Activated T-helper 17 cell treated with anti-CD3 and anti-CD28 coated beads, Interleukin-2, amount 50 U/mL, for 72 hours (primary cell): ENCODE results near the gene RETSAT. TPM values are rescaled to one million over a fixed set of nuclear protein-coding genes. Genes with fewer than 3 reads are reported as not detected.
A peak's percentile ranks its signal among the peaks of the same experiment; 100 is the strongest.
"Not testable (repeated sequence)": the region's sequence is repeated elsewhere in the genome, so short reads cannot be mapped to it uniquely, and the experiment has no call there.

Source experiments
- ATAC-seq: fragments of 150-1000 bp; cut with Tn5 transposase; replicated peaks from 2 replicates; pipeline ENCODE4 v1.10.0; 2021; ENCODE audit warnings: mild to moderate bottlenecking, moderate library complexity
- H3K27ac Mint-ChIP-seq: one replicate; pipeline ENCODE4 v1.8.0; 2022; ENCODE audit warnings: mixed read lengths
- H3K27me3 Mint-ChIP-seq: one replicate; pipeline ENCODE4 v1.8.0; 2022; ENCODE audit warnings: mixed read lengths
- H3K36me3 Mint-ChIP-seq: one replicate; pipeline ENCODE4 v1.8.0; 2022; ENCODE audit warnings: low read depth, mild to moderate bottlenecking, mixed read lengths
- H3K4me1 Mint-ChIP-seq: one replicate; pipeline ENCODE4 v1.8.0; 2022; ENCODE audit warnings: mixed read lengths
- H3K4me3 Mint-ChIP-seq: one replicate; pipeline ENCODE4 v1.8.0; 2022; ENCODE audit warnings: mild to moderate bottlenecking, mixed read lengths
- H3K9me3 Mint-ChIP-seq: one replicate; pipeline ENCODE4 v1.8.0; 2022; ENCODE audit warnings: mixed read lengths
- total RNA-seq, 2 donors: library from RNA; stranded (reverse); gene quantifications; one replicate each; pipeline ENCODE4 v1.2.3, GENCODE V29; 2022

The RETSAT gene
- total RNA-seq, 2 donors from 2014 or later: 28.4 to 34.5 TPM

- Mint-ChIP-seq H3K4me3 (no peak overlapping the region), H3K36me3 (peaks cover 41% of the 10 kb centered on the region), H3K27me3 (no peaks in the 10 kb centered on the region), H3K4me1 (peaks cover 6% of the 10 kb centered on the region), H3K9me3 (no peaks in the 10 kb centered on the region), H3K27ac (no peak overlapping the region)
- peak; percentile 85 for ATAC-seq
Measured at GRCh38 chr2:85390941-85391669, 36.8 kb upstream of the RETSAT start.

GRCh38 chr2:85388878-85389538 is 34.7 kb upstream of the RETSAT start:
- ATAC-seq: no peak
- Mint-ChIP-seq H3K4me1 (peaks cover 3% of the 10 kb centered on the region), H3K4me3 (no peak overlapping the region), H3K27me3 (no peaks in the 10 kb centered on the region), H3K36me3 (peaks cover 55% of the 10 kb centered on the region), H3K27ac (peak overlapping the region; percentile 43), H3K9me3 (no peaks in the 10 kb centered on the region)

- H3K36me3 Mint-ChIP-seq: peaks cover 56% of the 10 kb centered on the region
- no peak overlapping the region for H3K4me3 Mint-ChIP-seq
- H3K9me3 Mint-ChIP-seq: no peaks in the 10 kb centered on the region
- ATAC-seq: no peak
- no peaks in the 10 kb centered on the region for H3K27me3 Mint-ChIP-seq
- H3K4me1 Mint-ChIP-seq: no peaks in the 10 kb centered on the region
- H3K27ac Mint-ChIP-seq: no peak overlapping the region
Measured at GRCh38 chr2:85387754-85388153, 33.4 kb upstream of the RETSAT start.

- peak overlapping the region; percentile 50 for H3K27ac Mint-ChIP-seq
- no peaks in the 10 kb centered on the region for H3K27me3 Mint-ChIP-seq
- no peak overlapping the region for H3K4me3 Mint-ChIP-seq
- H3K36me3 Mint-ChIP-seq: peaks cover 63% of the 10 kb centered on the region
- ATAC-seq: no peak
- H3K9me3 Mint-ChIP-seq: no peaks in the 10 kb centered on the region
- no peaks in the 10 kb centered on the region for H3K4me1 Mint-ChIP-seq
Measured at GRCh38 chr2:85385746-85386145, 31.4 kb upstream of the RETSAT start.

- Mint-ChIP-seq H3K9me3 (no peaks in the 10 kb centered on the region), H3K36me3 (peaks cover 63% of the 10 kb centered on the region), H3K27ac (peak overlapping the region; percentile 50), H3K27me3 (no peaks in the 10 kb centered on the region), H3K4me1 (no peaks in the 10 kb centered on the region), H3K4me3 (no peak overlapping the region)
- peak; percentile 50 for ATAC-seq
Measured at GRCh38 chr2:85383850-85384249, 29.5 kb upstream of the RETSAT start.

- not testable (repeated sequence) for H3K27me3 Mint-ChIP-seq, H3K4me1 Mint-ChIP-seq, H3K4me3 Mint-ChIP-seq, ATAC-seq, H3K9me3 Mint-ChIP-seq
- H3K36me3 Mint-ChIP-seq: peaks cover 63% of the 10 kb centered on the region
- H3K27ac Mint-ChIP-seq: peak overlapping the region; percentile 50
Measured at GRCh38 chr2:85383151-85383550, 28.8 kb upstream of the RETSAT start.

GRCh38 chr2:85380048-85380447 is 25.7 kb upstream of the RETSAT start:
- ATAC-seq: no peak
- Mint-ChIP-seq H3K27ac (no peak overlapping the region), H3K4me1 (peaks cover 5% of the 10 kb centered on the region), H3K36me3 (peaks cover 70% of the 10 kb centered on the region), H3K27me3 (no peaks in the 10 kb centered on the region), H3K4me3 (no peak overlapping the region), H3K9me3 (no peaks in the 10 kb centered on the region)

- H3K27ac Mint-ChIP-seq: no peak overlapping the region
- H3K4me1 Mint-ChIP-seq: peaks cover 6% of the 10 kb centered on the region
- H3K4me3 Mint-ChIP-seq: no peak overlapping the region
- peaks cover 75% of the 10 kb centered on the region for H3K36me3 Mint-ChIP-seq
- H3K27me3 Mint-ChIP-seq: no peaks in the 10 kb centered on the region
- no peaks in the 10 kb centered on the region for H3K9me3 Mint-ChIP-seq
- no peak for ATAC-seq
Measured at GRCh38 chr2:85378257-85378656, 23.9 kb upstream of the RETSAT start.

GRCh38 chr2:85377083-85377482 is 22.8 kb upstream of the RETSAT start:
- H3K4me1 Mint-ChIP-seq: peaks cover 6% of the 10 kb centered on the region
- no peak overlapping the region for H3K4me3 Mint-ChIP-seq
- ATAC-seq: no peak
- no peaks in the 10 kb centered on the region for H3K27me3 Mint-ChIP-seq
- no peak overlapping the region for H3K27ac Mint-ChIP-seq
- H3K9me3 Mint-ChIP-seq: no peaks in the 10 kb centered on the region
- H3K36me3 Mint-ChIP-seq: peaks cover 72% of the 10 kb centered on the region

GRCh38 chr2:85376291-85377065 is 22.1 kb upstream of the RETSAT start:
- H3K27me3 Mint-ChIP-seq: no peaks in the 10 kb centered on the region
- peaks cover 6% of the 10 kb centered on the region for H3K4me1 Mint-ChIP-seq
- H3K4me3 Mint-ChIP-seq: no peak overlapping the region
- peaks cover 72% of the 10 kb centered on the region for H3K36me3 Mint-ChIP-seq
- H3K27ac Mint-ChIP-seq: peak overlapping the region; percentile 20
- no peaks in the 10 kb centered on the region for H3K9me3 Mint-ChIP-seq
- ATAC-seq: no peak

GRCh38 chr2:85371045-85371444 is 16.7 kb upstream of the RETSAT start:
- Mint-ChIP-seq H3K4me1 (peaks cover 6% of the 10 kb centered on the region), H3K36me3 (peaks cover 33% of the 10 kb centered on the region), H3K4me3 (no peak overlapping the region), H3K27ac (no peak overlapping the region), H3K27me3 (no peaks in the 10 kb centered on the region), H3K9me3 (no peaks in the 10 kb centered on the region)
- no peak for ATAC-seq

GRCh38 chr2:85369500-85369899 is 15.2 kb upstream of the RETSAT start:
- no peaks in the 10 kb centered on the region for H3K27me3 Mint-ChIP-seq
- no peaks in the 10 kb centered on the region for H3K9me3 Mint-ChIP-seq
- no peak overlapping the region for H3K4me3 Mint-ChIP-seq
- ATAC-seq: no peak
- no peaks in the 10 kb centered on the region for H3K4me1 Mint-ChIP-seq
- peaks cover 20% of the 10 kb centered on the region for H3K36me3 Mint-ChIP-seq
- H3K27ac Mint-ChIP-seq: peak overlapping the region; percentile 41

GRCh38 chr2:85368921-85369320 is 14.6 kb upstream of the RETSAT start:
- ATAC-seq: no peak
- Mint-ChIP-seq H3K9me3 (no peaks in the 10 kb centered on the region), H3K36me3 (peaks cover 18% of the 10 kb centered on the region), H3K27me3 (no peaks in the 10 kb centered on the region), H3K4me1 (no peaks in the 10 kb centered on the region), H3K4me3 (no peak overlapping the region), H3K27ac (no peak overlapping the region)

GRCh38 chr2:85367180-85367579 is 12.9 kb upstream of the RETSAT start:
- Mint-ChIP-seq H3K4me3 (no peak overlapping the region), H3K27me3 (no peaks in the 10 kb centered on the region), H3K36me3 (peaks cover 23% of the 10 kb centered on the region)

More at GRCh38 chr2:85367180-85367579, 12.9 kb upstream of the RETSAT start:
- Mint-ChIP-seq H3K27ac (no peak overlapping the region), H3K4me1 (no peaks in the 10 kb centered on the region), H3K9me3 (no peaks in the 10 kb centered on the region)
- no peak for ATAC-seq
